ENCODE data around the gene SLC2A6. TPM values are rescaled to one million over a fixed set of nuclear protein-coding genes. Genes with fewer than 3 reads are reported as not detected.

Gene SLC2A6
- total RNA-seq, 1 donor from 2014 or later, result 0.80 TPM

GRCh38 chr9:133433351-133433843 lies 45.5 kb downstream of the SLC2A6 start:
- ATAC-seq, result no peak

- no peak for ATAC-seq
Measured at GRCh38 chr9:133430244-133430643, 48.7 kb downstream of the SLC2A6 start.

GRCh38 chr9:133429641-133430161 lies 49.2 kb downstream of the SLC2A6 start:
- ATAC-seq, result peak; percentile 9

- peak; percentile 7 for ATAC-seq
Measured at GRCh38 chr9:133429214-133429613, 49.7 kb downstream of the SLC2A6 start.

- ATAC-seq, result peak; percentile 12
Measured at GRCh38 chr9:133428617-133429101, 50.2 kb downstream of the SLC2A6 start.

- ATAC-seq, result no peak
Measured at GRCh38 chr9:133427658-133428348, 51.1 kb downstream of the SLC2A6 start.

- peak; percentile 31 for ATAC-seq
Measured at GRCh38 chr9:133426011-133426410, 52.9 kb downstream of the SLC2A6 start.

- ATAC-seq, result no peak
Measured at GRCh38 chr9:133425049-133425632, 53.8 kb downstream of the SLC2A6 start.

GRCh38 chr9:133424187-133424586 lies 54.7 kb downstream of the SLC2A6 start:
- no peak for ATAC-seq

- no peak for ATAC-seq
Measured at GRCh38 chr9:133423216-133423615, 55.7 kb downstream of the SLC2A6 start.

GRCh38 chr9:133421615-133422542 lies 57.0 kb downstream of the SLC2A6 start, which contains the start of gene ADAMTS13:
Gene ADAMTS13 (plus strand): TSS chr9:133422367. CDS start chr9:133422444, 77 bp downstream.
- no peak for ATAC-seq

Other genes with a start within 250 kb of the SLC2A6 start
- gene ABO, start 203.9 kb downstream of the SLC2A6 start, total RNA-seq, result 7.3 TPM
- gene SURF6, start 142.9 kb downstream of the SLC2A6 start, total RNA-seq, result 9.9 TPM
- gene MED22, start 131.0 kb downstream of the SLC2A6 start, total RNA-seq, result 10.8 TPM
- 2,377 TPM for gene RPL7A, start 130.9 kb downstream of the SLC2A6 start, total RNA-seq
- gene SURF1, start 122.6 kb downstream of the SLC2A6 start, total RNA-seq, result 25.4 TPM
- 25.6 TPM for gene SURF2, start 122.5 kb downstream of the SLC2A6 start, total RNA-seq
- 87.2 TPM for gene SURF4, start 103.0 kb downstream of the SLC2A6 start, total RNA-seq
- gene STKLD1, start 102.7 kb downstream of the SLC2A6 start, total RNA-seq, result 0.40 TPM
- 13.7 TPM for gene REXO4, start 61.1 kb downstream of the SLC2A6 start, total RNA-seq
- gene ADAMTS13, start 56.7 kb downstream of the SLC2A6 start, total RNA-seq, result 0.92 TPM
- 7.4 TPM for gene CACFD1, start 19.1 kb downstream of the SLC2A6 start, total RNA-seq
- gene MYMK, start 45.9 kb upstream of the SLC2A6 start, total RNA-seq, result not detected
- 0.88 TPM for gene ADAMTSL2, start 55.6 kb upstream of the SLC2A6 start, total RNA-seq
- gene FAM163B, start 130.3 kb upstream of the SLC2A6 start, total RNA-seq, result not detected
- not detected for gene DBH, start 157.3 kb upstream of the SLC2A6 start, total RNA-seq